Measurements from ENCODE around the gene EDEM1.

DNA sequence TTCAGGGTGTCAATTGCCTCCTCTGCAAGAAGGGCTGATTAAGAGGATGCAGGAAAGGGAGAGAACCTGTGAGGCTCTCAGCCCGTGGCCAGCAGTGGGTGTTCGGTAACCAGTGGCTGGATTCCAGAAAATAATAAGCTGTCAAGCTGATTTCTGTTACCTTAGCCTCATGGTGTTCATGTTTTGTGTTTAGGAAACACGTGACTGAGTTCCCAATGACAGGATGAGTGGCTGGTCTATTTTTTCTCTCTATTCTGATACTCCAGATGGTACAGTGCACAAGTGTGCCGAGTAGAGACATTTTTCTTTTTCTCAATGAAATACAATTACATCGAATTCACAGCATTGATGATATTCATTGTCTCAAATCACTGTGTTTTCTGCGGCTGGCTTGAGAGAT lies 43.6 kb downstream of the EDEM1 start:
- TF ChIP-seq, protein P1, sequence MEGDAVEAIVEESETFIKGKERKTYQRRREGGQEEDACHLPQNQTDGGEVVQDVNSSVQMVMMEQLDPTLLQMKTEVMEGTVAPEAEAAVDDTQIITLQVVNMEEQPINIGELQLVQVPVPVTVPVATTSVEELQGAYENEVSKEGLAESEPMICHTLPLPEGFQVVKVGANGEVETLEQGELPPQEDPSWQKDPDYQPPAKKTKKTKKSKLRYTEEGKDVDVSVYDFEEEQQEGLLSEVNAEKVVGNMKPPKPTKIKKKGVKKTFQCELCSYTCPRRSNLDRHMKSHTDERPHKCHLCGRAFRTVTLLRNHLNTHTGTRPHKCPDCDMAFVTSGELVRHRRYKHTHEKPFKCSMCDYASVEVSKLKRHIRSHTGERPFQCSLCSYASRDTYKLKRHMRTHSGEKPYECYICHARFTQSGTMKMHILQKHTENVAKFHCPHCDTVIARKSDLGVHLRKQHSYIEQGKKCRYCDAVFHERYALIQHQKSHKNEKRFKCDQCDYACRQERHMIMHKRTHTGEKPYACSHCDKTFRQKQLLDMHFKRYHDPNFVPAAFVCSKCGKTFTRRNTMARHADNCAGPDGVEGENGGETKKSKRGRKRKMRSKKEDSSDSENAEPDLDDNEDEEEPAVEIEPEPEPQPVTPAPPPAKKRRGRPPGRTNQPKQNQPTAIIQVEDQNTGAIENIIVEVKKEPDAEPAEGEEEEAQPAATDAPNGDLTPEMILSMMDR (conservative IDR thresholded peaks at IDR 0.05 in 1 of 2, IDR thresholded peaks at IDR 0.05 in 1 of 2; ENCODE audit: extremely low read depth in 1 of 2, insufficient read depth in 1 of 2, low read depth in 1 of 2, low read length in 2 of 2): no peak
- no peak for TF ChIP-seq EZH2 (IDR thresholded peaks at IDR 0.05; ENCODE audit: borderline replicate concordance, low read length)

Measured in mammary epithelial cell (primary cell).